Mononuclear cell (primary cell): ENCODE data around the gene USP49. TPM values are rescaled to one million over a fixed set of nuclear protein-coding genes. Genes with fewer than 3 reads are reported as not detected.

ENCODE experiments used
- H3K27me3 ChIP-seq: 2 replicates; pipeline ENCODE4 v1.6.0; 2011; ENCODE audit warnings: low read length, control low read depth; ENCODE audit not compliant: insufficient read depth
- H3K4me1 ChIP-seq: 2 replicates; pipeline ENCODE4 v1.5.1; 2011; ENCODE audit warnings: mild to moderate bottlenecking, low read length, control low read depth; ENCODE audit not compliant: insufficient read depth
- H3K4me3 ChIP-seq: 2 replicates; pipeline ENCODE4 v1.5.1; 2011; ENCODE audit warnings: mild to moderate bottlenecking, low read length, moderate library complexity
- H3K9me3 ChIP-seq: 2 replicates; pipeline ENCODE4 v1.5.1; 2011; ENCODE audit warnings: low read depth, mild to moderate bottlenecking, control low read depth, low read length
- total RNA-seq: library from RNA; depleted of rRNA; stranded (reverse); fragments of >200 nt; gene quantifications from one replicate; pipeline ENCODE4 v1.2.3, GENCODE V29; 2012

The USP49 gene
- total RNA-seq, 1 donor = 3.5 TPM

DNA sequence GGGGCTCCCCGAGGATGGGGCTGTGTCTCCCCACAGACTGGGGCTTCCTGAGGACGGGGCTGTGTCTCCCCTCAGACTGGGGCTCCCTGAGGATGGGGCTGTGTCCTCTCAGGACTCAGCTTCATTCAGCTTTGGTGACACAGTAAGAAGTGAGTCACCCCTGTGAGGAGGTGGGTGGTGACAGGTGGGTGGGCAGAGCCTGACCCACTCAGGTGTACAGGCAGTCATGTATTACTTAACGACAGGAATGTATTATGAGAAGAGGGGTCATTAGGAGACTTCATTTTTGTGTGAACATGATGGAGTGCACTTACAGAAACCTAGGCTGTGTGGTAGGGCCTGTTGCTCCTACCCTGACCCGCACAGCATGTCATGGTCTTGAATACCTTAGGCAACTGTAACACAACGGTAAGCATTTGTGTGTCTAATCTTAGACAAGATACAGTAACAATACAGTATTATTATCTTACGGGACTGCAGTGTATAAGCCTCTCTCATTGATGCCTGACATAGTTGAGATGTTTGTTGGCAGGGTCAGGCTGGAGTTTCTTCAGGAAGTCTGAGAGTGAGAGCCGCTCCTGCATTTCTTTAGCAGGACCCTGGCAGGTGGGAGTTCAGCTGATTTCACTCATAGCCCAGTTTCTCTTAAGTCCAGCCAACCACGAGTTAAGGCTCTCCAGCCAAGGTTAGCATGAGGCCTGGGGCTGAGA lies 137.1 kb downstream of the USP49 start:
- Histone ChIP-seq H3K9me3 (no peaks in the 10 kb centered on the region), H3K27me3 (no peaks in the 10 kb centered on the region), H3K4me1 (no peaks in the 10 kb centered on the region), H3K4me3 (no peak overlapping the region)

DNA sequence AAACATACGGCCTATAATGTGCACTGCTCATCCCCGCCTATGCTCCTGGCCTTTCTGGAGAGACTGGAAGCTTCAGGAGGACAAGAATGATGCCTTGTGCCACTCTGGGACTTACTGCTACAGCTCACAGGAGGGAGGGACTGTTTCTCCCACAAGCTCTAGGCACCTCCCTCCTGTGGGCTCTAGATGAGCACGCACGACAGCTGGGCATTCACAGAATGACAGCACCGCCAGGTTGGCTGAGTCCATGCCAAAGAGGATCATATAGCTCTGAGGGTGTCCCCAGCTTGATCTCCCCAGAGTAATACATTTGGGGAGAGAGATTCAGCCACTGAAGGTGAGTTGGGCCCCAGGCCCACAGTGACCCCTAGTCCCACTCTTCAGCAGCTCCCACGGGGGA lies 137.9 kb downstream of the USP49 start:
- H3K4me3 ChIP-seq = no peak overlapping the region
- H3K9me3 ChIP-seq = no peaks in the 10 kb centered on the region
- no peaks in the 10 kb centered on the region for H3K27me3 ChIP-seq
- H3K4me1 ChIP-seq = no peaks in the 10 kb centered on the region

DNA sequence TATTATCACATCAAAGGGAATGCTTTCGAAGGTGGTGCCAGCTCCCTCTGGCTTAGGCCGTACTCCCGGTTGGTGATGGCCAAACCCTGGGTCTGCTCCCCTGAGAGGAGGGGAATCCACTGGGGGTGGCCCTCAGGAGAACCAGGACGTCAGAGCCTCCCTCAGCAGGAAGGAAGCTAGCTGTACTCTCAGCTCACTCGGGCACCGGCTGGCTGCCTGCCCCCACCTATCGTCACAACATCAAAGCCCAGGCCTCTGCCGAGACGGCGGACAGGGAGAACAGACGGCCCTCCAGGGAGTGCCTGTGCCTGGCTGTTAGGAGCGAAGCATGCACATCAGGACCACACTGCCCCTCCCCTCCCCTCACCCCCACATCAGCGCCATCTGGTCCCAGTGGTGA lies 138.8 kb downstream of the USP49 start:
- Histone ChIP-seq H3K27me3 (no peaks in the 10 kb centered on the region), H3K9me3 (no peaks in the 10 kb centered on the region), H3K4me1 (no peaks in the 10 kb centered on the region), H3K4me3 (no peak overlapping the region)

DNA sequence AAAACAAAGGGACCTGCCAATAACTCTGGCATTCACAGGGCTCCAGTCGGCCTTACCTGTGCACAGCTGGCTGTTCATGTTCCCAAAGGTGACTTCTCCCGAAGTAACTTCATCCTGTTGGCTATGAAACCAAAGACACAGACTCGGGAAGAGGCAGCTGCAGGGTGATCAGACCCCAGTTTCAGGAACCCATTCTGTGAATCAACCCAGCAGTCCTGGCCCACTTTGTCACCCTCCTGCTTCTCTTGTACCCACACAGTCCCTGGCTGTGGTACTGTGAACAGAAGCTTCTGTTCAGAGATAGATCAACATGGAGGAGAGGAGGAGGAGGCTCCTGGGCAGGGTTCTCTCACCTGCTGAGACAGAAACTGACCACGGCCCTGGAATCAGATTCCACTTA lies 139.3 kb downstream of the USP49 start:
- H3K4me3 ChIP-seq = no peak overlapping the region
- no peaks in the 10 kb centered on the region for H3K4me1 ChIP-seq
- no peaks in the 10 kb centered on the region for H3K27me3 ChIP-seq
- no peaks in the 10 kb centered on the region for H3K9me3 ChIP-seq

DNA sequence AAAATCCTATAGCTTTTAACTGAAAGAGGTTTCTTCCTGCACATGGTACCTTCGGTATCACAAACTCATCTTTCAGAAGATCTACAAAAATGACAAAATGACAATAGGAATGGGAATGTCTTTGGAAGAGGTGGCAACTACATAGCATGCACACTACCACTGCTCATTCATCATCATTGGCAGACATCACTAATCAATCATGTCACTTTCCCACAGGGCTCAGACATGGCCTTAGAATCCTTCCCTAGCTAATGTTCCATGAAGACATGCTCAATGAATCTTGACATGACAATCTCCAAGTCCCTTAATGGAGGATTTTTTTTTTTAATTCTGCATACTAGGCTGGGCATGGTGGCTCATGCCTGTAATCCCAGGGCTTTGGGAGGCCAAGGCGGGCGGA lies 144.8 kb downstream of the USP49 start:
- Histone ChIP-seq H3K27me3 (no peaks in the 10 kb centered on the region), H3K9me3 (no peaks in the 10 kb centered on the region), H3K4me3 (no peak overlapping the region), H3K4me1 (no peaks in the 10 kb centered on the region)

DNA sequence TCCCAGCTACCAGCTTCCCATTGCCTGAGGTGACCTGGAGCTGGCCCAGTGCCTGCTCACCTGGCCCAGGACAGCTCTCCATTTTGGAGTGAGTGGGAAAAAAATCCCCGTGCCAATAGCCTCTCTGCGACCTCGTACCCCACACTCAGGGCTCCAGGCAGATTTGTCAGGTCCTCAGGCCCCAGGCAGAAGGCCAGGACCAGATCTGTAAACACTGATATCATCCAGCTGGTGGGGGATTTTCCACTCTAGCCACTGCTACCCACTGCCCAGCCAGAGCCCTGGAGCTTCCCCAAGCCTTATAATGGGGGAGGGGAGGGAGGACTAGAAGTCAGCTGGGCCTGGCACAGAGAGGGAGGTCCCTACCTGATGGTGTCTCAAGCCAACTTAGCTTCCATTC lies 146.6 kb downstream of the USP49 start:
- Histone ChIP-seq H3K9me3 (no peaks in the 10 kb centered on the region), H3K4me3 (no peak overlapping the region), H3K4me1 (no peaks in the 10 kb centered on the region), H3K27me3 (no peaks in the 10 kb centered on the region)

DNA sequence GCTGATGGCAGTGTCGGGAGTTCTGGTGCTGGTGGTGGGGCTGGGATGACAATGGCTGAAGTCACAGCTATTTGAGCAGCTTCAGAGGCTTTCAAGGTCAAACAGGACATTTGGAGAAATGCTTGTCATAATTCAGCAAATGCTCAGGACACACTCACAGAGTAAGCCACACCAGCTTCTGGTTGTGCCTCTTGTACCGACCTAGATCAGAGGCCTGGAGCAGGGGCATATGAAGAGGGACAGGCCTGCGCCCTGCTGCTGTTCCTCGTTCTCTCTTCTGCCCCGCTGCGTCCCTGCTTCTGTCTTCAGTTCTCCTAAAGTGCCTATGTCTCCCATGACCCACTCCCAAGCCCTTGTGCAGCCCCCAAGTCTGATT lies 147.1 kb downstream of the USP49 start:
- no peaks in the 10 kb centered on the region for H3K27me3 ChIP-seq
- no peaks in the 10 kb centered on the region for H3K4me1 ChIP-seq
- no peak overlapping the region for H3K4me3 ChIP-seq
- no peaks in the 10 kb centered on the region for H3K9me3 ChIP-seq

DNA sequence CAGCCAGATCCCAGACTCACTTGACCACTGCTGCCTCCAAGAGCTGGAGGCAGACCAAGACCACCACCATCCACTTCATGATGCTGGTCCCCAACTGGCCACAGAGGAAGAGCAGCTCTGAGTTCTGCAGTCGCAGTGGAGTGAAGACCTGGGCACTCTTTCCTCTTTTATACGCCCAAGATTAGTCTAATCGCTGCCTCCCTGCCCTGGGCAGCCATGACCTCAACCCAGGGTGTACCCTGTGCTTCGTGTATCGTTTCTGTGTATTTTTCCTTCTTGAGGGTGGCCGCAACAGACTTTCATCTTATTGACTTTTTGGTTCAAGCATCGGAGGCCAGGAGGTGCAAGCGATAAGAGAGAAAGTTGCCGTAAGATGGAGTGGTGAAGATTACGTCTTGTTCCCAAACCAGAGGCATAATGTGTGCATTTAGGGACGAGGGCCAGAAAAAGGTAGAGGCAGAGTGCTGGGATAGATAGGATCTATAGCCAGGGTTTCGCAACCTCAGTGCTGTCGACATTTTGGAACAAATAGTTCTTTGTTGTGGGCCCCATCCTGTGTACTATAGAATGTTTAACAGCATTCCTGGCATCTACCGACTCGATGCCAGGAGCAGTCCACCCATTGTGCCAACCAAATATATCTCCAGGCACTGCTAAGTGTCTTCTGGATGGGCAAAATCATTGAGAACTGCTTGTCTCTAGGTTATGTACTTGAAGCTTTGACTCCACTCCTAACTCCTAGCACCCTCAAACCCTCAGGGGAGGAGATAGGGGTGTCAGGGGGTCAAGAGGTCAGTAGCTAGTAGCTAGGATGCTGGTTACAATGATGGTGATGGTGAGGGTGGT lies 147.7 kb downstream of the USP49 start, which contains the start of gene PGC:
Gene PGC (minus strand): TSS at position 142 of the 846 bp plus-strand sequence. CDS start 63 bp downstream, at position 79.
- Histone ChIP-seq H3K9me3 (no peaks in the 10 kb centered on the region), H3K4me1 (no peaks in the 10 kb centered on the region), H3K27me3 (no peaks in the 10 kb centered on the region), H3K4me3 (no peak within 1 kb of the TSS)

DNA sequence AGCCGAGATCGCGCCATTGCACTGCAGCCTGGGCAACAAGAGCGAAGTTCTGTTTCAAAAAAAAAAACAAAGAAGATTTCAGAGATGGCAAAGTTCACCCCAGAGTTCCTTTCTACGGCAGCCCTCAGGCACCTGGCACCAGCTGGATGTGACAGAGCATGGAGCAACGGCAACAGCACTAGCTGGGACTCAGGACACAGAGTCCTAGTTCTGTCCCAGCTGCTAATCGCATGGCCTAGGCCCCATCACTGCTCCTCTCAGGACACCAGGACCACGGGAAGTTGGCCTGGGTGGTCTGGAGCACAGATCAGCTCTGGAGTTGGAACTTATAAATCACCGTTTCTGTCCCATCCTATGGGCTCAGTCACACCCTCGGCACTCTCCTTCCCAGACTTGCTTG lies 149.1 kb downstream of the USP49 start:
- no peak overlapping the region for H3K4me3 ChIP-seq
- H3K4me1 ChIP-seq = no peaks in the 10 kb centered on the region
- H3K27me3 ChIP-seq = no peaks in the 10 kb centered on the region

DNA sequence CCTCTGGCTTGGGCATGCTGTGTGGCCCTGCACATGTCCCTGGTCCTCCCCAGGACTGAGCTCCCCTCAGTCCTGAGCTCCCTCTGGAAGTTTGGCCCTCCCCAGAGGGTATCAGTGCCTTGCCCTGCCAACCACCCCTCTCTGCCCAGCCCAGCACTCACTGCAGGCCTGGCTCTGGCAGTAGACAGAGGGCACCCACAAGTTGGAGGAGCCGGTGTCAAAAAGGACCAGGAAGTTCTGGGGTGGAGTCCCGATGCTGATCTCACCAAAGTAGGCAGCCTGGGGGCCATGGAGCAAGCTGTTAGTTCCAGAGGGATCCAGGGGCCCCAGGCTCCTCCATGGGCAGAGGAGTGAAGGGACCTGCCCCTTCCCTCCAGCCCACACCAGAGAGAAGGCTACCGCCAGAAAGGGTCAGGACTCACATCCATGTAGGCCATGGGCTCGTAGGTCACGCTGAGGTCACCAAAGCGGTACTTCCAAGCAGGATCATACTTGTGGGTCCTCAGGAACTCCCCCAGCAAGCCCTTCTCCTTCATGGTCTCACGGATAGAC lies 150.9 kb downstream of the USP49 start:
- Histone ChIP-seq H3K27me3 (no peaks in the 10 kb centered on the region), H3K9me3 (no peaks in the 10 kb centered on the region)

More for the DNA sequence above, 149.1 kb downstream of the USP49 start:
- H3K9me3 ChIP-seq = no peaks in the 10 kb centered on the region

DNA sequence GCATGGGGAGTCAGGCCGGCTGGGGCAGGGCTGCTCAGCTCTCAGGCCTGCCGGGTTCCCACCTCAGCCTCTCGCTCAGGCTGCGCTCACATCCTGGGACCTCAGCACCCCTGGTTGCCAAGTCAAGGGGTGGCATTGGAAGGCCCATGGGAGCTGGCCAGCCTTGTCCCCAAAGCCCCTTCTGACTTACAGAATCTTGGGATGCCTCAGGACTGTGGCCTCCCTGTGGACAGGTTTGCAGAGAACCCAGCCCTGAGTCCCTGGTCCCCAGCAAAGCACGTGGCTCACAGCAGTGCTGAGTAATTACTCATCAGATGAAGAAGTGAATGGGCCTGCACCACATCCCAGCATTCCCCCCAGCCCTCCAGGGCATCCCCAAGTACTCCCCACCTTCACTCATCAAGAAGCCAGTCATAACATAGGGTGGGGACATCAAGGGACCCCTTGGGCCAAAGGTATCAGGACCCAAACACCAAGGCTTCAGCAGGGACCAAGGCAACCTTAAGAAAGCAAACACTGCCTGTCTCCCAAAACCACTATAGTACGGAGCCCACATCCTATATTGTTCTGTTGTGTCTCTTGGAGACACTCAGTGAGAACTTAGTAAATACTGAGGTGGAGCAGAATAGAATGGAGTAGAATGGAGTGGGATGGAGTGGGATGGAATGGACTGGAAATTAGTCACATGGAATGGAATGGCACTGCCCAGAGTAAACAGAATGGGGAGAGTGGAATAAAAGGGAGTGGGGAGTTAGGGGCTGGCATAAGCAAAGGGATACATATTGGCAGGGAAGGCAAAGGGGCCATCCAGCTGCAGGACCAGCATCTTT lies 151.6 kb downstream of the USP49 start:
- H3K9me3 ChIP-seq = no peaks in the 10 kb centered on the region
- no peaks in the 10 kb centered on the region for H3K27me3 ChIP-seq
- H3K4me1 ChIP-seq = no peaks in the 10 kb centered on the region
- H3K4me3 ChIP-seq = no peak overlapping the region

More for the DNA sequence above, 150.9 kb downstream of the USP49 start:
- no peaks in the 10 kb centered on the region for H3K4me1 ChIP-seq
- no peak overlapping the region for H3K4me3 ChIP-seq

DNA sequence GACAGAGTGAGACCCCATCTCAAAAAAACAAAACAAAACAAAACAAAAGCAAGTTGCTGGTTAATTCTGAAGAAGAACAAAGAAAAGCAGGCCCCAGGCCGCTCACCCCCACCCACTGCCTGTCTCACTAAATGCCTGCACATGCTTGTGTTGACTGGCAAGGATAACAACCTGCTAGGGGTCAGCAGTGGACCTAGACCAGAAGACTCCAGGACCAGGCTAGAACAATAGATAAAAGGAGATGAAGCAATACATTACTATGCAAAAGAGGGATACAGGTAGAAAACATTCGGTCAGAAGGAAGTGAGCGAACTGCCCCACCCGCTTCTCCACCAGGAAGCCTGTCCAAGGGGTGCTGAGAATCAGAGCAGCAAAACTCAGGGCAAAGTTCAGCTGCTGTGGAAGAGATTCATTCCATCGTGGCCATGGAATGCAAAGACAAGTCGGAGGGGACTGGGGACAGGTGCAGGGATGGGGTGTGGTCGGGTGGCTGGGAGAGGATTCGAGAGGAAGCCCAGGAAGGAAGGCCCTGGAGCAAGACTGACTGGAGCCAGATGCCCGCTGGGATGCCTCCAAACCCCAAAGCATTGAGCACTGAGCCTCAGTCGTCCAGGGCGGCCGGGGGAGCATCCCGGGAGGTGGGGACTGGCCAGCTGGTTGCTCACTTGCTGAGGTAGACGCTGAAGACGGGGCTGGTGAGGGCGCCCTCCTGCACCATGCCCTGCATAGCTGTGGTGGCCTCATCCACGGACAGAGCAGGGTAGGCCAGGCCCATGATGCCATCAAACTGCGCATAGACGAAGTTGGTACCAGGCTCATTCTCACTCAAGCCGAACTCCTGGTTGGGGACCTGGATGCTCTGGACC lies 153.3 kb downstream of the USP49 start:
- Histone ChIP-seq H3K27me3 (no peaks in the 10 kb centered on the region), H3K9me3 (no peaks in the 10 kb centered on the region), H3K4me1 (no peaks in the 10 kb centered on the region), H3K4me3 (no peak overlapping the region)

DNA sequence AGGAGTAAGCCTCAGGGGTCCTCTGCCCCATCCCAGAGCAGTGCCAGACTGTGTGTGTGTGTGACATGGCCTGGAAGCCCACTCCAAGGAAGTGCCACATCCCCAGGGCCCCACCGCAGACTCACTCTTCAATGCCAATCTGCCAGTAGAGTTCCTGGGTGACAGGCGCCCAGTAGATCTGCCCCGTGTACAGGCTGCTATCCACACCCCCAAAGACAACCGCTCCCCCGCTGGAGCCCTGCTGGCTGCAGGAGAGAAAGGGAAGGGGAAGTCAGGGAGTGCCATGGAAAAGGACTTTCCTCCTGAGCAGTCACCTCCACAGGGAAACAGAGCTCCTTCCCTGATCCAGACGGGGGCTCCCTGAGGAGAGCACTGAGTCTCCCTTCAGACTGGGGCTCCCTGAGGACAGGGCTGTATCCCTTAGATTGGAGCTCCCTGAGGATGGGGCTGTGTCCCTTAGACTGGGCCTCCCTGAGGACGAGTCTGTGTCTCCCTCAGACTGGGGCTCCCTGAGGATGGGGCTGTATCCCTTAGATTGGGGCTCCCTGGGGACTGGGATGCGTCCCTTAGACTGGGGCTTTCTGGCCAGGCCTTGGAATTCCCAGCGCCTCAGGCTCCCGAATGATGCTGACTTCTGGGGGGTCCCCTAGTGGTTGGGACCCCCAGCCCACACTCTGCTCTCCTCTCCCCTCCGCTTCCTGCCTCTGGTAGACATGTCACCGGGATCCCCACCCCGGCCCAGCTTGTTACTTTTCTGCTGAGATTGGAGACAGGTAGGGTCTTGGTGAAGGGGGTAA lies 154.6 kb downstream of the USP49 start:
- Histone ChIP-seq H3K4me1 (peaks cover 6% of the 10 kb centered on the region), H3K27me3 (no peaks in the 10 kb centered on the region), H3K9me3 (no peaks in the 10 kb centered on the region), H3K4me3 (no peak overlapping the region)
